HG03066 (cell line): ENCODE measurements around the gene CSN3.

Experiments used
- ATAC-seq: cut with Tn5 transposase; IDR thresholded peaks from one replicate; pipeline ENCODE4 v1.9.1; 2021; ENCODE audit warnings: low read depth; ENCODE audit not compliant: unreplicated experiment

CSN3 gene

DNA sequence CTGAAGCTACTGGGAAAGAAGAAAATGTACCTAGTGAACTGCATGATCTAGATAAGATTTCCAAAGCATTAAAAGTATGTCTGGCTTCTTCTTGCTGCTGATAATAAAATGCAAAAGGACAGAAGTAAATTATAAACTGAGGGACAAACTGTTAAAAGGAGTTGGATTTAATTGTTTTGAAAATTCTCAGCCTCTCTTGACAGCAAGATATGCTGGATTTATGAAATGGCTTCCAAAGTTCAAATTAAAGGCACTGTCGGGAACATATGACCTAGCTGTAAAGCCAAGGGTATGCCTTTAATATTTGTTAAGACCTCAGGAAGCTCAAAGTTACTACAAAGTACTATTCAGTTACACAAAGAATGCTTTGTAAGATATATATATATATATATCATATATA lies 46.3 kb downstream of the CSN3 start:
- ATAC-seq = no peak

DNA sequence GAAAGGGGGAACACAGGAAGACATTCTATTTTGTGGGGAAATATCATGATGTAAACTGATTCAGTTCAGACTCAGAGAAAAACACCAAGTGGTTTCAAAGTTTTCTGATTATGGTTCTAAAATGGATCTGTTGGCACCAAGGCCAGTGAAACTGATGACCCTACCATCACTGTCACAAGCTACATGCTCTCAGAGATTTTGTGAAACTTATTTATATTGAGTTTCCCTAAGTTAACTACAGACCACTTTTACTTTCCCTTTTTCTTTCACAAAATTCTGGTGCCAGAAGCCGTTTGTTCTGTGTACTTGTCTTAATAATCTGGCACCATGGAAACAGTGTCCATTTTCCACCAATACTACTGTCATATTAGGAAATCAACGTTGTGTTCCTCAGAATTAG lies 48.9 kb downstream of the CSN3 start:
- ATAC-seq = no peak

DNA sequence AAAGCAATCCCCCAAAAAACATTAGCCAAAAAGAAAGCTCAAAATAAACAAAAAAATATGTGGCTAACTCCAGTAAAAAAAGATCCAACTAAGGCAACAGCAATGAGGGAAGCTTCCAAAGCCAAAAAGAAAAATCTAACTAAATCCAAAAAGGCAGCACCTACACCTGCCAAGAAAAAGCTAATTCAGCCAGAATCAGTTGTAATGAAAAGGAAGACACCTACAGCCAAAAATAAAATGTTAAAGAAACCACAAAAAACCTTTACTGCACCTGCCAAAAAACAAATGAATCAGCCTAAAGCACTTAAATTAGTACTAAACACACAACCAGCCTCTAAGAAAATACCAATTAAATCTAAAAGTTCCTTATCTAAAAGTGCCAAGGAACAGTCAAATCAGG lies 55.2 kb downstream of the CSN3 start:
- no peak for ATAC-seq

DNA sequence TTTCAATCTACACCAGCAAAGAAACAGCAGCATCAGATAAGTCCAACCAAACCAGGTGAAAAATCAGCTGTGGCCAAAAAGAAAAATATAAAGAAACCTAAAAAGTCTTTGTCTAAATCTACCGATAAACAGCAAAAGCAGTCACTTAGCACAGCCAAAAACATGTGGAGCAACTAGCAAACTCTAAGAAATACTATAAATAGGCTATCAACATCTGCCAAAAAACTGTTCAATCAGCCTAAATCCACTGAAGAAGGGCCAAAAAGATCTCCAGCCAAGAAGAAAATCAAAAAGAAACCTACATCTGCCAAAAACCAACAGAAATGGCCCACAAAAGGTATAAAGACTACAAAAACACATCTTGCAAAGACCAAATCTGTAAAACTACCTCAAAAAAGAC lies 55.7 kb downstream of the CSN3 start:
- ATAC-seq = no peak

DNA sequence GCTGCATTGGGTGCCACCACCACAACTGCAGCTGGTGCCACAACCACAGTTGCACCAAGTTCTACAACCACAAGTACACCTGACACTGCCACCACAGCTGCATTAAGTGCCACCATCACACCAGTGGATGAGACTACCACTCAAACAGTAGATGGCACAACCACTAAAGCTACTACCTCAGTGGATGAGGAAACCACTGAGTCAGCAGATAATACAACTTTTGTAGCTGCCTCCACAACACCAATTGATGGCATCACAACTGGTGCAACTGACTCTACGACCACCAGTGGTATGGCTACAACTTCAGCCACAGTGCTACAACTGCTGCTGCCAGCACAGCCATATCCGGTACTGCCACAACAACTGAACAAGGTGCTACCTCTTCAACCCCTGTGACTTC lies 57.2 kb downstream of the CSN3 start:
- no peak for ATAC-seq

DNA sequence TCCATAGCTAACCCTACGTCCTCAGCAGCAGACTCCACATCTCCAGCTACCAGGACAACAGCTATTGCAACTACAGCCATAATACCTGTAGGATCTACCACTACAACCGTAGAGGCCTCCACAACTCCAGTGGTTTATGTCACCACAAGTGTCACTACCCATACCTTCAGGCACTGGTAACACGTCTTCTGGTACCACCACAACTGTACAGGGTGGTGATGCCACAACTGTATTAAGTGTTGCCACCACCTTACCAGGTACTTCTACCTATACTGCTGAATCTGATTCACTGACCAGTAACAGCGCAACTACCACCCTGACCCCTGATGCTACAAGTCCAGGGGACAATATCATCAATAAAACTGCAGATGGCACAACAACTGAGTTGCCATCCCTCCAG lies 57.8 kb downstream of the CSN3 start:
- no peak for ATAC-seq
